Stimulated activated CD4-positive, alpha-beta T cell treated with anti-CD3 and anti-CD28 coated beads, Interleukin-4, amount 100 ng/mL, for 24 hours (primary cell): ENCODE results near the gene ATF3.
A peak's percentile ranks its signal among the peaks of the same experiment; 100 is the strongest.
"Not testable (repeated sequence)": the region's sequence is repeated elsewhere in the genome, so short reads cannot be mapped to it uniquely, and the experiment has no call there.

Source experiments
- DNase-seq: peaks from one replicate; pipeline ENCODE4 v3.0.0-alpha.2; 2020

Gene ATF3

DNA sequence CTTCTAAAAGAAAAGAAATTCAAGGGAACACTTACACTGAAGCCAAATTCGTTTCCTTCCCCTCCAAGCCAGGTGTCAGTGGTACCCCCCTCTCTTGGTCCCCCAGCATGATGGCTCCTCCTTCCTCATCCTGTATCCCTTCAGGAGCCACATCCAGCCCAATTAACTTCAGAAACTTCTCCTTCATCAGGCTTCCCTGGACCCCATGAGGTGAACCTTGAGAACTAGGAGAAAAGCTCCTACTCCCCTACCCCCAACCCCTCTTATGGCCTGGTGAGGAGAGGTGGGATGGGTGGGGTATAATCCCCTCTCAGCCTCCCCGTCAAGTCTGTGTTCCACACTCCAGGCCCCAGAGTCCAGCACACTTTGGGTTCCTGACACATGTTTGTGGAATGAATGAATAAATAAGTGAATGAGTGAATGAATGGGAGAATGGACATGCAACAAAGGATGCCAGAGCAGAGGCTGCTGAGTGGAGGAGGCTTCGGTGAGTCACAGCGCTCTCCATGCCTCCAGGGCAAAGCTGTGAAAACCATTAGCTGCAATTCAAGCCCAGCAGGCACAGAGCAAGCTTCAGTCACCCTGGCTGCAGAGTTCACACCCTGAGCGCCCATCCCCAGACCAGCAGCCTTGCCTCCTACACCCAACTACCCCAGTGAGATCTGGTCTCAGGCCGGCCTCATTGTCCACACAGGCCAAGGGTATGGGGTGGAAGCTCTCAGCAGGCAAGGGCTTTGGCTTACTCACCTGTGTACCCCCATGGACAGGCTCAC is 47.3 kb downstream of the ATF3 start:
- DNase-seq, result no peak

DNA sequence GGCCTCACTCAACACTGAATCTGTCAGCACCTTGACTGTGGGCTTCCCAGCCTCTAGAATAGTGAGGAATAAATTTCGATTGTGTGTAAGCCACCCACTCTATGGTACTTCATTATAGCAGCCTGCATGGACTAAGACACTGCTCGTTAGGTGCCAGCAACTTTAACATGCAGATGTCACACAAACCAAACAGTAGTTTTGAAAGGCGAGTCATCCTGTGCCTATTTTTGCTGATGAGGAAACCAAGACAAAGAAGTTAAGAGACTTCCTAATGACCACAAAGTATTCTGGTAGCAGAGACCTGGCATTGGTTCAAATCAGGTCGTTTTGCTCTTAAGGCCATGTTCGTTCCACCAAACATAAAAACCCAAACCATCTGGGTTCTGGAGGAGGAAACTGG is 48.2 kb downstream of the ATF3 start:
- no peak for DNase-seq

DNA sequence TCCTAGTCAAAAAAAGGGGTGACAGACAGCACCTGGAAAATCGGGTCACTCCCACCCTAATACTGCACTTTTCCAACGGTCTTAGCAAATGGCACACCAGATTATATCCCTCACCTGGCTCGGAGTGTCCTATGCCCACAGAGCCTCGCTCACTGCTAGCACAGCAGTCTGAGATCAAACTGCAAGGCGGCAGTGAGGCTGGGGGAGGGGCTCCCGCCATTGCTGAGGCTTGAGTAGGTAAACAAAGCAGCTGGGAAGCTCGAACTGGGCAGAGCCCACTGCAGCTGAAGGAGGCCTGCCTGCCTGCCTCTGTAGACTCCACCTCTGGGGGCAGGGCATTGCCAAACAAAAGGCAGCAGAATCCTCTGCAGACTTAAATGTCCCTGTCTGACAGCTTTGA is 49.7 kb downstream of the ATF3 start:
- not testable (repeated sequence) for DNase-seq

DNA sequence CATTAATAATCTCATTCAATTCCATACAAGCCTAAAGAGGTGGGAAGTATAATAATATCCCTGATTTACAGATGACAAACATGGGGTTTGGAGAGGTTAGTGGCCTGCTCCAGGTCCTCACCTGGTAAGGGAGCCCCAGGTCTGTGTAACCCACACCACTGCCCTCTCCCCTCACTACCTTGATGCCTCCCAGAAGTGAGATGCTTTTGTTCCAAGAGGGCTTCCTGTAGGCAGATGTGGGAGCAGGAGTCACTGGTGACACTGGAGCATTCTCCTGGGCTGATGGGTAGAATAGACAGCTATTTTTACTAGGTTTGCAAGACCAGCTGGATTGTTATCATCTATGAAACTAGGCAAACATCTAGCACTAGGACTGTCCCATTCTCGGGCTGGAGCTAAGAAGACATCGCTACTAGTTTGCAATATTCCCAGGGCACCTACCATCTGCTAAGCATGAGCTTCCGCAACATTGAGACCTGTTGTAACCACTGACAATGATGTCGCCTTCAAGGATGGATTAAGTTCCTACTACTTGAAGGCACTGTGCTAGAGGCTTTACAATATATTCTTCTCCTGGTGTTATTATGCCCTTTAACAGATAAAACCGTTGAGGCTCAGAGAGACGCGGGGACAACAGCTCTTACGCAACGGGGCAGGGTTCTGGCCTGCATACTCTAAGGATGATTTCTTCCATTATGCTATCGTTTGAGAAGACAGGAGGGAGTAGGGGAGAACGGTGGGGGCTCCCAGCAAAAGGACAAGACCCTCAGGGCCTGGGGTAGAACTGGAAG is 56.0 kb downstream of the ATF3 start:
- DNase-seq, result no peak

DNA sequence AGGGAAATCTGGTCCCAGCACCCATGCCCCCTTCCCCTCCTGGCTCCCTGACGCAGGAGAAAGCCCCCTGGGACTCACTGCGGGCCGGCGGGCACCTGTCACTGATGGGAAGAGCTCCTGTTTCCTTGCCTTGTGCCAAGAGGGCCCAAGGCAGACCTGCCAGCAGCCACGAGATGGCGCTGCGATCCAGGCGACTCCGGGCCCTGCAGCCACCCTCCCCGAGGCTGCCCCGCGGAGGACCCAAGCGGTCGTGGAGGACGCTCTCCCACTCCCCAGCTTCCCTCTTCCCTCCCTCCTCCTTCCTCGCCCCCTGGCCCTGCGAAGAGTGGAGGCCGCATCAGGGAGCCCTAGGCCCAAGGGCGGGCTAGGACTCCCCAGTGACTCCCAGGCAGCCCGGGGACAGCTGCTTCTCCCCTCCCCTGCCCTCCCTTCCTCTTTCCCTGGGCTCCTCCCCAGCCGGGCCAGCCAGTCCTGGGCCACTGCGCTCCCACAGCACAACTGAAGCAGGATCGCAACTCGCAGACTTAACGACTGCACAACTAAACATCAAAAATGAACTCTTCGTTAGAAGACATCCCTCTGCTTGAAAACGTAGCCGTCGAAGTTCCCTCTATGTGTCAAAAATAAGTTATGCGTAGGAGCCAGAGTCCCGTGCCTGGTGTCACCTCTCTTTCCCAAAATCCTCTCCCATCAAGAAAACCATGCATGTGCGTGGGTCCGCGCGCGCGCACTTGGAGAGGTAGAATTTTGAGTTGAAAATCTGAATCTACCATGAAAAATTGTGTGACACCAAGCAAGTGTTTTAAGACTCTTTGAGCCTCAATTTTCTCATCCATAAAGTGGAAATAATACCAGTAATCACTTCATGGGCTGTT is 56.9 kb downstream of the ATF3 start:
- DNase-seq, result peak; percentile 83

DNA sequence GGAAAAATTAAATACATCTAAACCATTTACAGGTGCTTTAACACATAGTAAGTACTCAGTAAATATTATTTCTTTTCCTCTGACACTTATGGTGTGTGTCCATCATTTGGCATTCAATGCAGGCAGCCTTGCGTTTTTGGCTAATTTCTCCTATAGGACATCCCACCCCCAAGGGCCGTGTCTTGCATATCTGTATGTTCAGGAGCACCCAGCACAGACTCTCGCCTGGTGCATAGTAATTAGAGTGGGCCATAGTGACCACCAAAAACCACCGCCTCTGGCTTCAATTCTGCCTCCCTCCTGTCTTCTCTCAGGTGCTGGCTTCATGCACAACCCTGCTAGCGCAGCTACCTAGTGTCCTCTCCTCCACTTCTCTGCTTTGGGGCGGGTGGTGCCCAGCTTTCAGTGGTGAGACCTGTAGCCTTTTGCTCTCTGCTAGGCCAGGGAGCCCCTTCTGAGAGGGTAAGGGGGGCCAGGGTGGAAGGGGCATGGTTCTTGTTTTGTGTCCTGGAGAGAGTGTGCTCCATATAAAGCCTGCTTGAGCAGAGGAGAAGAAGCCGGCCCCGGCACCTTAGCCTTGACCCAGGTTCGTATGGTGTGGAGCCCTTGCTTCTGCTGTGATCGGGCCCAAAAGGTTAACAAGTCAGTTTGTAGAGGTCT is 57.7 kb downstream of the ATF3 start:
- no peak for DNase-seq

DNA sequence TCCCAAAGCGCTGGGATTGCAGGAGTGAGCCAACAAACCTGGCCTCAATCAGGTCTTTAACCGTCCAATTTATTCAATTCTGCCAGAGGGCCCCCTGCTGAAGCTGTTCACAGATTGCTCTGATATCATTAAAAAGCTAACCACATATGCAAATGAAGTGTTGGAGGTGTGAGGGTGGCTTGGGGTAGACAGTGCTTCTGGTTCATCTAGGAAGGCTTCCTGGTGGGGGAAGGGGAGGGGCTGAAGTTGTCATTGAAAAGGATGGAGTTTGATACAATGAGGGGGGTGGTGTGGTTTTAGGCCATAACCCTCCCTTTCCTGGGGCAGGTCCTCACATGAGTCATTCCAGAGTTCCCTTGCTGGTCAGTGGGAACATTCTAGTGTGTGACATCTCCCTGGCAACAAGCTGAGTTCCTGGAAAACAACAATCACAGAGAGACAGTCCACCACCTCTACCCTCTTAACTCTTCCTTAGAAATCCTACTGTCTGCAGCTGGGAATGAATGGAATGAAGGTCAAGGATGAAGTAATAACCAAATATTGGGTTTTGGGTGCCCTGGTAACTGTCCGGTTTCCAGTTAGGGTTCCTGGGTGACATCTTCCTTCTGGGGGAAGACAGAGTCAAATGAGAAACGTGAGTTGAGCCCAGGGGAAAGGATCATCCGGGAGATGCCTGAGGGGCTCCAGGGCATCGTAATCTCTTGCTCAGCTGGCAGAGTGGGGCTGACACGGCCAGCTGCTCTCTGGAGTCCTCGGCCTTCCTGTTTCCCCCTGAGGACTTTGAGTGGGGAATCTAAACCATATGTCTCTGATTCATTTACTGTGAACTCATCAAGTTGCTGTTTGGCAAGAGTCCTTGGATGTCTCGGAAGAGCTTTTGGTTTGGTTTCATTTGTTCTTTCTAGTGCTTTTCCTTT is 58.9 kb downstream of the ATF3 start:
- DNase-seq, result no peak

DNA sequence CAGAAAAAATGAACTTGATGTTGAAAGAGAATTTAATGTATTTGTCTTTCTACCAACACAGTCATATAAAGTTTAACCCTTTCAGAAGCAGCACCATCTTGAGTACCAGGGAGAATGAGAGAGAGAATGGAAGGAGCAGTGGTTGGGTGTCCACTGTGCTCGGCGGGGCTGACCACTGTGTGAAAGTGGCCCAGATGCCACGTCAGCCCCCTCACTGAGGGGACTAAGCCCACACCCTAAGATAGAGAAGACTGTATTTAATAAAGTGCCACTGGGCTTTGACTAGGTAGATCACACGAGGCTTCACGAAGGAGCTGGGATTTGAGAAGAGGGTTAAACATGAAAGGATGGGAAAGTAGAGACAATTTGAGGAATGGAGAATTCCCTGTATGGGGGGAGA is 59.9 kb downstream of the ATF3 start:
- no peak for DNase-seq

DNA sequence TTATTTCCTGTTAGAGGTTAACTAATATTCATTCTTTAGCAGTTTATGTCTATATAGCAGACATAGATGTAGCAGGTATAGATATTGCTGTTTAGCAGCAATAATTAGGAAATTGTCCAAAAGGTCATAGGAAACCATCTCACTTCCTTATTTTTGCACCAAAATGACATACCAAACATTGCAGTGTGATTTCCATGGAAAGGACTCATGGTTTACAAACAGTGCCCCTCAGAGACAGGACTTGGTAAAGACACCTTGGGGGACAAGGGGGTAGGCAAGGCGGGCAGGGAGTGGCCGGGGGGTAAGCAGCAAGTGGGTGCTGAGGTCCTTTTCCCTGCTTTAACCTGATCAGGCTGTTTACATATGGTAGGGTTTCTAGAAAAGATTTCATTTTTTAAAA is 60.5 kb downstream of the ATF3 start:
- no peak for DNase-seq

DNA sequence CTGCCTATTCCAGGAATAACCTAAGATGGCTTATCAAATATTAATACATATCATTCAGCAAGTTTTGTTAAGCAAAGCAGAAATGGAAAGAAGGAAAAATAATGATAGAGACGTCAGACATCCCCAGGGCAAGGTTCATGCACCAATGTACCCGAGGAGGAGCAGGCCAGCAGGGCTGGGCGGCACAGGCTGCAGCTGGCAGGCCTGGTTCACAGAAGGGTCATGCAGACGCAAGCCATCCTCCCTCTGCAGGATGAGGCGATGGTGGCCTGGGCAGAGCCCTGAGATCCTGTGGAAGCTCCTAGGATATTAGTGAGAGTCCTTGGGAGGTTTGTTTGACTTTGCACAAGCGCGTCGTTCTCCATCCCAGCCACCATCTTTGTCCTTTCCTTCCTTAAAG is 61.0 kb downstream of the ATF3 start:
- DNase-seq, result no peak

DNA sequence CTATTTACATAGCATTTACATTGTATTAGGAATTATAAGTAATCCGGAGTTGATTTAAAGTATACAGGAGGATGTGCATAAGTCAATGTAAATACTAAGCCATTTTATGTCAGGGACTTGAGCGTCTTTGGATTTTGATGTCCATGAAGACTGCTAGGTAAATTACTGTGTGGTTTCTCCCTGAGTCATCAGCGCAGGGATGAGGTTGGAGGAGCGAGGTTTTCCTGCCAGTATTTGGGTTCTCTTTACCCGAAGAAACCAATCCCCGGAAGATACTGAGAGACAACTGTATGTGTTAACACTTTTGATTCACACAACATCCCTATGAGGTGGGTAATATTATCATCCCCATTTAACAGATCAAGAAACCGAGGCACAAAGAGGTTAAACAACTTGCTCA is 61.7 kb downstream of the ATF3 start:
- DNase-seq, result no peak
